Measurements from ENCODE around the gene KIZ.

KIZ gene

GRCh38 chr20:21125849-21126580 is at the start of gene KIZ:
Gene KIZ (plus strand): TSS chr20:21126082. CDS start chr20:21126116, 34 bp downstream.
- DNase-seq: peak; percentile 81 to 97 (median 94)

- DNase-seq: no peak
These were observed 48.0 kb upstream of the KIZ start for GRCh38 chr20:21077809-21078345.

GRCh38 chr20:21082584-21082983 is 43.3 kb upstream of the KIZ start:
- DNase-seq: no peak

GRCh38 chr20:21083825-21084325 is 42.0 kb upstream of the KIZ start:
- DNase-seq: no peak

GRCh38 chr20:21087862-21088540 is 37.9 kb upstream of the KIZ start:
- no peak for DNase-seq

GRCh38 chr20:21089391-21089790 is 36.5 kb upstream of the KIZ start:
- DNase-seq: peak in 2 of 3 experiments; percentile 1 to 62

GRCh38 chr20:21090111-21090618 is 35.7 kb upstream of the KIZ start:
- peak in 1 of 3 experiments; percentile 93 for DNase-seq

GRCh38 chr20:21090721-21091120 is 35.2 kb upstream of the KIZ start:
- peak; percentile 30 to 93 (median 82) for DNase-seq

GRCh38 chr20:21092806-21093205 is 33.1 kb upstream of the KIZ start:
- DNase-seq: no peak

GRCh38 chr20:21096321-21097043 is 29.4 kb upstream of the KIZ start:
- peak in 2 of 3 experiments; percentile 51 to 68 for DNase-seq

- peak in 2 of 3 experiments; percentile 88 to 95 for DNase-seq
These were observed 25.9 kb upstream of the KIZ start for GRCh38 chr20:21099751-21100577.

GRCh38 chr20:21100578-21101452 is 25.1 kb upstream of the KIZ start:
- DNase-seq: peak; percentile 25 to 92 (median 84)

GRCh38 chr20:21101453-21101931 is 24.4 kb upstream of the KIZ start:
- DNase-seq: peak in 2 of 3 experiments; percentile 84

GRCh38 chr20:21101932-21102575 is 23.8 kb upstream of the KIZ start:
- DNase-seq: no peak

GRCh38 chr20:21102603-21103311 is 23.1 kb upstream of the KIZ start:
- no peak for DNase-seq

GRCh38 chr20:21103582-21104465 is 22.1 kb upstream of the KIZ start:
- no peak for DNase-seq

- no peak for DNase-seq
These were observed 21.5 kb upstream of the KIZ start for GRCh38 chr20:21104466-21104761.

- DNase-seq: no peak
These were observed 21.0 kb upstream of the KIZ start for GRCh38 chr20:21104921-21105320.

All from NCI-H1417 (cell line).